Neural cell (in vitro differentiated cells): ENCODE data around the gene ESR2.

Source experiments
- CTCF ChIP-seq: fragments of 450-650 bp; IDR thresholded peaks from 2 replicates; pipeline ENCODE4 v1.5.1; 2014; ENCODE audit warnings: antibody characterized with exemption, mild to moderate bottlenecking, moderate library complexity; ENCODE audit not compliant: poor library complexity, severe bottlenecking
- EP300 ChIP-seq: fragments of 450-650 bp; conservative IDR thresholded peaks from 2 replicates; pipeline ENCODE4 v1.6.1; 2014; ENCODE audit warnings: antibody characterized with exemption, mild to moderate bottlenecking, moderate library complexity; ENCODE audit not compliant: poor library complexity, severe bottlenecking

DNA sequence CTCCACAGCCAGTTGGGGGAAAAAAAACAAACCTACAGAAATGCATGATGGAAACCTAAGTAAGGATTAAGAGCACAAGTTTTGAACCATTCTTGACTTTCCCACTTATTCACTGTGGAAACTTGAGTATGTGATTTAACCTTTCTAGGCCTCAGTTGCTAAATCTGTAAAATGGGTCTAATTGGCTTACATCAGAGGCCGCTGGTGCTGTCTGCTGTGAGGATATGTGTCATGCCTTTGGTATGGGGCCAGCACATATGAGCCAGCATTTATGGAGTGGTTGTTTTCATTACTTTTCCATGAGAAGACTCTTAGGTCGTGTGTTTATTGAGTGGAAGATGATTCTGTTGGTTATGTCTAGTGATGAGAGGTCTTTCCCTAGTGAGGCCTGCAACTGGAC is 102.4 kb downstream of the ESR2 start:
- TF ChIP-seq CTCF (no peak), EP300 (no peak)
